ENCODE measurements around the gene SPO11.

- no peak for TF ChIP-seq MAX (IDR thresholded peaks at IDR 0.05; ENCODE audit: low read depth, low read length)
- TF ChIP-seq CTCF (IDR thresholded peaks at IDR 0.05; ENCODE audit: low read depth, low read length), result no peak
Measured at GRCh38 chr20:57374931-57375651, 45.5 kb downstream of the SPO11 start.
